Prostate gland (tissue), 2 donors: ENCODE results near the gene DOLK.

Source experiments
- POLR2A ChIP-seq: fragments of 450-650 bp; IDR thresholded peaks from one replicate; pipeline ENCODE4 v1.6.1; 2016; ENCODE audit warnings: antibody characterized with exemption, mild to moderate bottlenecking
- POLR2AphosphoS5 ChIP-seq: sonication (generic); formaldehyde crosslinking; IDR thresholded peaks from one replicate; pipeline ENCODE4 v1.6.1; 2017; ENCODE audit warnings: antibody characterized with exemption
- TF ChIP-seq, protein P1 (sequence below), 4 experiments: fragments of 200-600 bp in 2 of 4; fragments of 450-650 bp in 2 of 4; sonication (generic) in 2 of 4; IDR thresholded peaks; 1 replicate in 3 of 4; 2 replicates in 1 of 4; pipeline ENCODE4 v1.5.1; 2016 to 2019; ENCODE audit warnings: antibody characterized with exemption in 4 of 4, mild to moderate bottlenecking in 2 of 4, moderate library complexity in 2 of 4

DNA sequence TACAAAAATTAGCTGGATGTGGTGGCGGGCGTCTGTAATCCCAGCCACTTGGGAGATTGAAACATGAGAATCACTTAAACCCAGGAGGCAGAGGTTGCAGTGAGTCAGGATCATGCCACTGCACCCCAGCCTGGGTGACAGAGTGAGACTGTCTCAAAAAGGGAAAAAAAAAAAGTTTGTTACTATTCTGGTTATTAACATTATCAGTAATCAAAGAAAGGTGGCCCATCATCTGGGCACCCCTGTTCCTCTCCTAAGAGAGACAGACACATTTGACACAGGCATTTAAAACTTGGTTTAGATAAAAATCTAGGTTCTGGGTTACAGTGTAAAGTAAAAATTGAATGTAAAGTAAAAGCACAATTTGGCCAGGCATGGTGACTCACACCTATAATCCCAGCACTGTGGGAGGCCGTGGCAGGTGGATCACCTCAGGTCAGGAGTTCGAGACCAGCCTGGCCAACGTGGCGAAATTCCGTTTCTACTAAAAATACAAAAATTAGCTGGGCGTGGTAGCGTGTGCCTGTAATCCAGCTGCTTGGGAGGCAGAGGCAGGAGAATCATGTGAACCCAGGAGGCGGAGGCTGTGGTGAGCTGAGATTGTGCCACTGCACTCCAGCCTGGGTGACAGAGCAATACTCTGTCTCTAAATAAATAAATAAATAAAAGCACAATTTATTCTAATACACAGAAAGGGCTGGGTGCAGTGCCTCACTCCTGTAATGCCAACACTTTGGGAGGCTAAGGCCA lies 43.4 kb downstream of the DOLK start:
- TF ChIP-seq, protein P1, sequence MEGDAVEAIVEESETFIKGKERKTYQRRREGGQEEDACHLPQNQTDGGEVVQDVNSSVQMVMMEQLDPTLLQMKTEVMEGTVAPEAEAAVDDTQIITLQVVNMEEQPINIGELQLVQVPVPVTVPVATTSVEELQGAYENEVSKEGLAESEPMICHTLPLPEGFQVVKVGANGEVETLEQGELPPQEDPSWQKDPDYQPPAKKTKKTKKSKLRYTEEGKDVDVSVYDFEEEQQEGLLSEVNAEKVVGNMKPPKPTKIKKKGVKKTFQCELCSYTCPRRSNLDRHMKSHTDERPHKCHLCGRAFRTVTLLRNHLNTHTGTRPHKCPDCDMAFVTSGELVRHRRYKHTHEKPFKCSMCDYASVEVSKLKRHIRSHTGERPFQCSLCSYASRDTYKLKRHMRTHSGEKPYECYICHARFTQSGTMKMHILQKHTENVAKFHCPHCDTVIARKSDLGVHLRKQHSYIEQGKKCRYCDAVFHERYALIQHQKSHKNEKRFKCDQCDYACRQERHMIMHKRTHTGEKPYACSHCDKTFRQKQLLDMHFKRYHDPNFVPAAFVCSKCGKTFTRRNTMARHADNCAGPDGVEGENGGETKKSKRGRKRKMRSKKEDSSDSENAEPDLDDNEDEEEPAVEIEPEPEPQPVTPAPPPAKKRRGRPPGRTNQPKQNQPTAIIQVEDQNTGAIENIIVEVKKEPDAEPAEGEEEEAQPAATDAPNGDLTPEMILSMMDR (IDR thresholded peaks at IDR 0.05): no peak
- TF ChIP-seq POLR2A (no peak), POLR2AphosphoS5 (no peak)
